ENCODE measurements around the gene MCC.

MCC gene

GRCh38 chr5:113378081-113378480, 110.2 kb downstream of the MCC start:
- peak overlapping the region in 1 of 21 experiments; percentile 38 for H3K27ac ChIP-seq

GRCh38 chr5:113376640-113377039, 111.6 kb downstream of the MCC start:
- no peak overlapping the region for H3K27ac ChIP-seq
- no peak overlapping the region for H3K4me3 ChIP-seq

More at GRCh38 chr5:113378081-113378480, 110.2 kb downstream of the MCC start:
- no peak overlapping the region for H3K4me3 ChIP-seq

- H3K4me3 ChIP-seq = no peak overlapping the region
- no peak overlapping the region for H3K27ac ChIP-seq
Observed at GRCh38 chr5:113375480-113376060, 112.7 kb downstream of the MCC start.

- no peak overlapping the region for H3K27ac ChIP-seq
Observed at GRCh38 chr5:113373426-113373825, 114.8 kb downstream of the MCC start.

GRCh38 chr5:113371721-113372196, 116.5 kb downstream of the MCC start:
- Histone ChIP-seq H3K27ac (no peak overlapping the region), H3K4me3 (no peak overlapping the region)

More at GRCh38 chr5:113373426-113373825, 114.8 kb downstream of the MCC start:
- H3K4me3 ChIP-seq = no peak overlapping the region

GRCh38 chr5:113367586-113367985, 120.7 kb downstream of the MCC start:
- H3K27ac ChIP-seq = no peak overlapping the region
- H3K4me3 ChIP-seq = no peak overlapping the region

- H3K27ac ChIP-seq = no peak overlapping the region
- H3K4me3 ChIP-seq = no peak overlapping the region
Observed at GRCh38 chr5:113364466-113364865, 123.8 kb downstream of the MCC start.

- no peak overlapping the region for H3K27ac ChIP-seq
- H3K4me3 ChIP-seq = no peak overlapping the region
Observed at GRCh38 chr5:113361701-113362100, 126.6 kb downstream of the MCC start.

GRCh38 chr5:113359419-113359818, 128.8 kb downstream of the MCC start:
- H3K4me3 ChIP-seq = no peak overlapping the region
- no peak overlapping the region for H3K27ac ChIP-seq

- H3K4me3 ChIP-seq = no peak overlapping the region
Observed at GRCh38 chr5:113358696-113359095, 129.6 kb downstream of the MCC start.

GRCh38 chr5:113357696-113358476, 130.4 kb downstream of the MCC start:
- Histone ChIP-seq H3K27ac (no peak overlapping the region), H3K4me3 (no peak overlapping the region)

More at GRCh38 chr5:113358696-113359095, 129.6 kb downstream of the MCC start:
- no peak overlapping the region for H3K27ac ChIP-seq

- no peak overlapping the region for H3K27ac ChIP-seq
- no peak overlapping the region for H3K4me3 ChIP-seq
Observed at GRCh38 chr5:113356487-113356886, 131.8 kb downstream of the MCC start.

- H3K4me3 ChIP-seq = no peak overlapping the region
Observed at GRCh38 chr5:113354055-113354454, 134.2 kb downstream of the MCC start.

GRCh38 chr5:113347572-113347971, 140.7 kb downstream of the MCC start:
- Histone ChIP-seq H3K27ac (no peak overlapping the region), H3K4me3 (no peak overlapping the region)

More at GRCh38 chr5:113354055-113354454, 134.2 kb downstream of the MCC start:
- H3K27ac ChIP-seq = no peak overlapping the region

- H3K27ac ChIP-seq = no peak overlapping the region
- no peak overlapping the region for H3K4me3 ChIP-seq
Observed at GRCh38 chr5:113344973-113345940, 143.0 kb downstream of the MCC start.

- Histone ChIP-seq H3K4me3 (no peak overlapping the region), H3K27ac (no peak overlapping the region)
Observed at GRCh38 chr5:113343343-113343742, 144.9 kb downstream of the MCC start.

- no peak overlapping the region for H3K4me3 ChIP-seq
- no peak overlapping the region for H3K27ac ChIP-seq
Observed at GRCh38 chr5:113340537-113340936, 147.7 kb downstream of the MCC start.

GRCh38 chr5:113338628-113339027, 149.6 kb downstream of the MCC start:
- Histone ChIP-seq H3K4me3 (no peak overlapping the region), H3K27ac (no peak overlapping the region)

- Histone ChIP-seq H3K4me3 (no peak overlapping the region), H3K27ac (peak overlapping the region in 1 of 21 experiments; percentile 10)
Observed at GRCh38 chr5:113337515-113338415, 150.5 kb downstream of the MCC start.
